A549 (cell line): ENCODE results near the gene IL21R. TPM values are rescaled to one million over a fixed set of nuclear protein-coding genes. Genes with fewer than 3 reads are reported as not detected.

Source experiments
- ATAC-seq, 2 experiments: fragments of 200-7000 bp in 1 of 2; fragments of >200 bp in 1 of 2; cut with Nextera tagmentation in 1 of 2; cut with Tn5 transposase in 1 of 2; 3 replicates each; pipeline versions ENCODE4 v1.8.0 to v1.9.1; 2018 to 2020; ENCODE audit warnings: mild to moderate bottlenecking in 1 of 2, moderate library complexity in 1 of 2
- CTCF ChIA-PET: fragments of 300-600 bp; sonication (Branson Sonifier 250); formaldehyde crosslinking; extraction: SDS; loops from one replicate; lab custom pipeline; 2021; ENCODE audit warnings: antibody characterized with exemption, inconsistent platforms; lab: Yijun Ruan, JAX
- POLR2A ChIA-PET: fragments of 350-600 bp; formaldehyde crosslinking; extraction: SDS; loops from one replicate; lab custom pipeline; 2021; ENCODE audit warnings: antibody characterized with exemption, inconsistent platforms; lab: Yijun Ruan, JAX
- DNase-seq, 2 experiments: peaks; one replicate each; pipeline versions ENCODE4 v3.0.0 to v3.0.0-alpha.2; 2011 to 2016; ENCODE audit warnings: low read depth in 1 of 2, low spot score in 1 of 2
- FAIRE-seq: peaks from 2 replicates; lab custom pipeline; 2011; peaks lifted over from hg19 to GRCh38; lab: Jason Lieb, UNC
- H3K27ac ChIP-seq, 2 experiments: fragments of >200 bp; sonication (Bioruptor Twin); formaldehyde crosslinking; 3 replicates each; pipeline ENCODE4 v1.5.1; 2016 to 2017
- H3K4me1 ChIP-seq: fragments of >200 bp; sonication (Bioruptor Twin); formaldehyde crosslinking; 3 replicates; pipeline ENCODE4 v1.6.1; 2016
- H3K4me2 ChIP-seq: fragments of >200 bp; sonication (Bioruptor Twin); formaldehyde crosslinking; 3 replicates; pipeline ENCODE4 v1.6.1; 2016
- H3K4me3 ChIP-seq: fragments of >200 bp; sonication (Bioruptor Twin); formaldehyde crosslinking; 3 replicates; pipeline ENCODE4 v1.5.1; 2016
- H3K9me3 ChIP-seq: fragments of >200 bp; sonication (Bioruptor Twin); formaldehyde crosslinking; 3 replicates; pipeline ENCODE4 v1.6.1; 2016
- CBX8 ChIP-seq: fragments of 200-600 bp; sonication (generic); IDR thresholded peaks from 2 replicates; pipeline ENCODE4 v1.6.1; 2016
- CHD4 ChIP-seq: fragments of 200-600 bp; sonication (generic); IDR thresholded peaks from 2 replicates; pipeline ENCODE4 v1.6.1; 2016; ENCODE audit warnings: antibody characterized with exemption, mild to moderate bottlenecking, borderline replicate concordance
- CTCF ChIP-seq: fragments of >200 bp; sonication (Bioruptor Twin); formaldehyde crosslinking; IDR thresholded peaks from 3 replicates; pipeline ENCODE4 v1.5.1; 2016
- HDAC2 ChIP-seq: fragments of 200-600 bp; sonication (generic); IDR thresholded peaks from 2 replicates; pipeline ENCODE4 v1.6.1; 2016
- KDM1A ChIP-seq: fragments of 200-600 bp; sonication (generic); IDR thresholded peaks from 2 replicates; pipeline ENCODE4 v1.6.1; 2016; ENCODE audit warnings: low read depth, mild to moderate bottlenecking
- MAFK ChIP-seq: fragments of 450-650 bp; IDR thresholded peaks from 2 replicates; pipeline ENCODE4 v1.6.1; 2014; ENCODE audit not compliant: partially characterized antibody
- NFE2L2 ChIP-seq: fragments of 150-350 bp; conservative IDR thresholded peaks from 2 replicates; pipeline ENCODE4 v1.6.1; 2014; ENCODE audit warnings: low read length
- NPAS2 ChIP-seq: fragments of 250-450 bp; sonication (Bioruptor Pico); IDR thresholded peaks from 2 replicates; pipeline ENCODE4 v1.8.0; 2022; ENCODE audit warnings: mild to moderate bottlenecking, moderate library complexity, borderline replicate concordance
- PBX3 ChIP-seq: IDR thresholded peaks from 2 replicates; pipeline ENCODE4 v1.6.1; 2012
- PHF8 ChIP-seq: fragments of 200-600 bp; sonication (generic); IDR thresholded peaks from 2 replicates; pipeline ENCODE4 v1.6.1; 2016; ENCODE audit warnings: low read depth, mild to moderate bottlenecking, antibody characterized with exemption, moderate library complexity, borderline replicate concordance
- POLR2A ChIP-seq: IDR thresholded peaks from 2 replicates; pipeline ENCODE4 v1.6.1; 2012; ENCODE audit warnings: mild to moderate bottlenecking, low read length
- RAD21 ChIP-seq, 2 experiments: fragments of >200 bp in 1 of 2; sonication (Bioruptor Twin) in 1 of 2; formaldehyde crosslinking in 1 of 2; IDR thresholded peaks in 1 of 2; conservative IDR thresholded peaks in 1 of 2; 2 replicates in 1 of 2; 3 replicates in 1 of 2; pipeline ENCODE4 v1.6.1; 2012 to 2018; ENCODE audit warnings: inconsistent platforms in 1 of 2
- RARB ChIP-seq: fragments of 250-450 bp; sonication (Bioruptor Pico); IDR thresholded peaks from 2 replicates; pipeline ENCODE4 v1.8.0; 2021; ENCODE audit warnings: mild to moderate bottlenecking, moderate library complexity
- SMC3 ChIP-seq: fragments of >200 bp; sonication (Bioruptor Twin); formaldehyde crosslinking; IDR thresholded peaks from 3 replicates; pipeline ENCODE4 v1.6.1; 2018; ENCODE audit warnings: inconsistent platforms
- TP53 ChIP-seq: fragments of 250-450 bp; sonication (Bioruptor Pico); IDR thresholded peaks from 2 replicates; pipeline ENCODE4 v1.5.0; 2021; ENCODE audit warnings: mild to moderate bottlenecking, moderate library complexity
- ZC3H11A ChIP-seq: fragments of 450-650 bp; IDR thresholded peaks from 2 replicates; pipeline ENCODE4 v1.6.1; 2014; ENCODE audit warnings: antibody characterized with exemption, mild to moderate bottlenecking
- ZFP36 ChIP-seq: fragments of 450-650 bp; IDR thresholded peaks from 2 replicates; pipeline ENCODE4 v1.6.1; 2014; ENCODE audit warnings: borderline replicate concordance; ENCODE audit not compliant: partially characterized antibody
- WGBS: methylation state at CpG from one replicate; pipeline ENCODE4 v1.1.6; 2017; ENCODE audit errors: missing lambda C conversion rate; 5-methylcytosine and 5-hydroxymethylcytosine counted together
- polyA plus RNA-seq, 4 experiments: library from polyadenylated mRNA; depleted of rRNA in 3 of 4; stranded (reverse); fragments of >200 nt; fragmentation: RNase III in 1 of 4; extraction: RNeasy Plus Mini Kit Qiagen cat#74134 plus additional on column Dnase treatment in 1 of 4; gene quantifications; 2 replicates in 3 of 4; 3 replicates in 1 of 4; pipeline ENCODE4 v1.2.3, GENCODE V29; 2011 to 2017
- TF ChIP-seq, protein P1 (sequence below): IDR thresholded peaks from 2 replicates; pipeline ENCODE4 v1.6.1; 2012; ENCODE audit warnings: low read depth, borderline replicate concordance
- TF ChIP-seq, protein P2 (sequence below): IDR thresholded peaks from 2 replicates; pipeline ENCODE4 v1.6.1; 2012

IL21R gene
- polyA plus RNA-seq, 2 of the 4 experiments (the other 2 are of a cell fraction): 0.04 to 0.09 TPM

- ATAC-seq: no peak
- TF ChIP-seq ZFP36 (no peak), PBX3 (no peak), CTCF (no peak), PHF8 (no peak), POLR2A (no peak), MAFK (no peak), NPAS2 (CRISPR knock-in tag) (no peak)
- H3K4me1 ChIP-seq: 0 out of 3 replicates have a peak, but pooled peaks cover 2% of the 10 kb centered on the region
- no peak overlapping the region for H3K4me2 ChIP-seq
- H3K4me3 ChIP-seq: no peak overlapping the region
- H3K9me3 ChIP-seq: peaks cover 35% of the 10 kb centered on the region
- FAIRE-seq: no peak
- no peak for DNase-seq
- ChIA-PET CTCF (interaction anchor here (0.7 kb wide), 1 partner anchor 136 kb away, joined by 3 read pairs; no protein-coding TSS in a partner anchor), POLR2A (no interaction called here)
- H3K27ac ChIP-seq: no peak overlapping the region
- WGBS: 54% methylated on average over 10 of the region's 10 CpGs
Observed at GRCh38 chr16:27424772-27425498, 23.0 kb downstream of the IL21R start.

DNA sequence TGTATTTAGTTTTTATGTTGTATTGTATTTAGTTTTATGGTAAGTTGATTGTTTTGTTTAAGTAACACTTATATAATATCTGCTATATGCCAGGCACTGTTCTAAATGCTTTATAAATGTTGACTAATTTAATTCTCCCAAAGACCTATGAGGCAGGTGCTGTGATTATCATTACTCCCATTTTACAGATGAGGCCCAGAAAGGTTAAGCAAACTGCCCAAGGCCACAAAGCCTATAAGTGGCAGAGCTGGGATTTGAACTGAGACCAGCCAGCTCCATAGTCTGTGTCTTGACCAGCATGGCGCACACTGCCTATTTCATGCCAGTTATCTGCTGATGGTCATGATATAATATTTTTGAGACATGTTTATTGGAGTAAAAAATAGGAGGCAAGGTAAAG lies 24.0 kb downstream of the IL21R start:
- 0 out of 3 replicates have a peak, but pooled peaks cover 2% of the 10 kb centered on the region for H3K4me1 ChIP-seq
- no peak for ATAC-seq
- ChIA-PET CTCF (interaction anchor here (0.7 kb wide), 1 partner anchor 137 kb away, joined by 3 read pairs; no protein-coding TSS in a partner anchor), POLR2A (no interaction called here)
- TF ChIP-seq CBX8 (no peak), MAFK (no peak), SMC3 (no peak), HDAC2 (no peak), RARB (CRISPR knock-in tag) (no peak), KDM1A (no peak)
- TF ChIP-seq, protein P1, sequence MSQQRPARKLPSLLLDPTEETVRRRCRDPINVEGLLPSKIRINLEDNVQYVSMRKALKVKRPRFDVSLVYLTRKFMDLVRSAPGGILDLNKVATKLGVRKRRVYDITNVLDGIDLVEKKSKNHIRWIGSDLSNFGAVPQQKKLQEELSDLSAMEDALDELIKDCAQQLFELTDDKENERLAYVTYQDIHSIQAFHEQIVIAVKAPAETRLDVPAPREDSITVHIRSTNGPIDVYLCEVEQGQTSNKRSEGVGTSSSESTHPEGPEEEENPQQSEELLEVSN: no peak
- H3K9me3 ChIP-seq: peaks cover 25% of the 10 kb centered on the region
- no peak overlapping the region for H3K4me2 ChIP-seq
- 81% methylated on average over 1 of the region's 1 CpG for WGBS
- DNase-seq: no peak
- no peak overlapping the region for H3K27ac ChIP-seq
- no peak overlapping the region for H3K4me3 ChIP-seq
- FAIRE-seq: no peak

GRCh38 chr16:27426423-27427408 lies 24.7 kb downstream of the IL21R start:
- Histone ChIP-seq H3K9me3 (peaks cover 20% of the 10 kb centered on the region), H3K4me3 (no peak overlapping the region), H3K4me2 (no peak overlapping the region), H3K27ac (no peak overlapping the region), H3K4me1 (0 out of 3 replicates have a peak, but pooled peaks cover 2% of the 10 kb centered on the region)
- ChIA-PET POLR2A (no interaction called here), CTCF (no interaction called here)
- ATAC-seq: peak; percentile 86 to 88
- TF ChIP-seq RAD21 (conservative IDR thresholded peaks at IDR 0.05 in 1 of 2, IDR thresholded peaks at IDR 0.05 in 1 of 2) (no peak), NFE2L2 (no peak), TP53 (CRISPR knock-in tag) (no peak), ZC3H11A (no peak), CHD4 (no peak)
- TF ChIP-seq, protein P2, sequence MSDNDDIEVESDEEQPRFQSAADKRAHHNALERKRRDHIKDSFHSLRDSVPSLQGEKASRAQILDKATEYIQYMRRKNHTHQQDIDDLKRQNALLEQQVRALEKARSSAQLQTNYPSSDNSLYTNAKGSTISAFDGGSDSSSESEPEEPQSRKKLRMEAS: 0 out of 2 replicates have a peak, but pooled peaks have one; percentile 22
- peak in 1 of 2 experiments; percentile 47 for DNase-seq
- no peak for FAIRE-seq
- WGBS: 15% methylated on average over 7 of the region's 7 CpGs
